Hepatocyte (in vitro differentiated cells): ENCODE results near the gene PTPRN2.

Experiments
- CTCF ChIP-seq: fragments of 200-600 bp; sonication (generic); IDR thresholded peaks from 2 replicates; pipeline ENCODE4 v1.5.1; 2016; ENCODE audit warnings: antibody characterized with exemption, mild to moderate bottlenecking; ENCODE audit not compliant: poor library complexity
- EZH2 ChIP-seq: fragments of 200-600 bp; sonication (generic); IDR thresholded peaks from 2 replicates; pipeline ENCODE4 v1.6.1; 2016; ENCODE audit warnings: antibody characterized with exemption, mild to moderate bottlenecking, borderline replicate concordance

- TF ChIP-seq CTCF (no peak), EZH2 (no peak)
These were observed 815.0 kb downstream of the PTPRN2 start for GRCh38 chr7:157772486-157773130.
